ENCODE data around the gene TNNT3. TPM values are rescaled to one million over a fixed set of nuclear protein-coding genes. Genes with fewer than 3 reads are reported as not detected.

The TNNT3 gene
- total and polyA plus RNA-seq, 2 donors from 2014 or later: 0.60 TPM; not detected in 1

DNA sequence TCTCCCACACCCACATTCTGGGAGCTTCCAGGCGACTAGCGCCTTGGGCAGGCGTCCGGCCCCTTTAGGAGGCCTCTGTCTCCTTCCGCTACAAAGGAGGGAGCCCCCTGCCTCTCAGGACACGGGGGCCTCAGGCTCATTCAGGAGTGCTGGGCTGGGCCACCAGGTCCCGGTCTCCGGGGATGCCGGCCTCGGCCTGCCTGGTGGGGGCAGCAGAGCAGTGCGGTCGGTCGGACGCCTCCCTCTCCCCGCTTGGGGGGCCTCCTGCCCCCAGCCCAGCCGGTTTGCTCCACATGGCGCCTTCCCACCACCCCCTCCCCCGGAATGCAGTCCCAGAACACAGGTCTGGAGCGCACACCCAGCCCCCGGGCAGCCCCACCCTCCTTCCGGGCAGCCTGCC is 49.5 kb downstream of the TNNT3 start:
- H3K4me1 ChIP-seq (ENCODE audit: control insufficient read depth in 2 of 3, insufficient read depth in 2 of 3, low read depth in 1 of 3, low read length in 3 of 3): no peaks in the 10 kb centered on the region
- DNase-seq: no peak
- H3K9ac ChIP-seq (ENCODE audit: low read length in 3 of 3): no peak overlapping the region
- no peak overlapping the region for H3K27ac ChIP-seq (ENCODE audit: low read depth in 2 of 2, low read length in 2 of 2)
- TF ChIP-seq, protein P1, sequence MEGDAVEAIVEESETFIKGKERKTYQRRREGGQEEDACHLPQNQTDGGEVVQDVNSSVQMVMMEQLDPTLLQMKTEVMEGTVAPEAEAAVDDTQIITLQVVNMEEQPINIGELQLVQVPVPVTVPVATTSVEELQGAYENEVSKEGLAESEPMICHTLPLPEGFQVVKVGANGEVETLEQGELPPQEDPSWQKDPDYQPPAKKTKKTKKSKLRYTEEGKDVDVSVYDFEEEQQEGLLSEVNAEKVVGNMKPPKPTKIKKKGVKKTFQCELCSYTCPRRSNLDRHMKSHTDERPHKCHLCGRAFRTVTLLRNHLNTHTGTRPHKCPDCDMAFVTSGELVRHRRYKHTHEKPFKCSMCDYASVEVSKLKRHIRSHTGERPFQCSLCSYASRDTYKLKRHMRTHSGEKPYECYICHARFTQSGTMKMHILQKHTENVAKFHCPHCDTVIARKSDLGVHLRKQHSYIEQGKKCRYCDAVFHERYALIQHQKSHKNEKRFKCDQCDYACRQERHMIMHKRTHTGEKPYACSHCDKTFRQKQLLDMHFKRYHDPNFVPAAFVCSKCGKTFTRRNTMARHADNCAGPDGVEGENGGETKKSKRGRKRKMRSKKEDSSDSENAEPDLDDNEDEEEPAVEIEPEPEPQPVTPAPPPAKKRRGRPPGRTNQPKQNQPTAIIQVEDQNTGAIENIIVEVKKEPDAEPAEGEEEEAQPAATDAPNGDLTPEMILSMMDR (IDR thresholded peaks at IDR 0.05; ENCODE audit: borderline replicate concordance, extremely low read depth, insufficient read depth): no peak
- H3K36me3 ChIP-seq (ENCODE audit: control insufficient read depth in 2 of 3, insufficient read depth in 3 of 3, low read length in 3 of 3): no peaks in the 10 kb centered on the region
- H3K4me3 ChIP-seq (ENCODE audit: low read length in 3 of 3): no peak overlapping the region
- intact Hi-C loops (cut with DNase I): no loop called here
- no peaks in the 10 kb centered on the region for H3K27me3 ChIP-seq (ENCODE audit: control insufficient read depth, insufficient read depth, low read length)
- no peaks in the 10 kb centered on the region for H3K9me3 ChIP-seq (ENCODE audit: control insufficient read depth in 2 of 3, insufficient read depth in 1 of 3, low read length in 3 of 3)
- no peak for FAIRE-seq

DNA sequence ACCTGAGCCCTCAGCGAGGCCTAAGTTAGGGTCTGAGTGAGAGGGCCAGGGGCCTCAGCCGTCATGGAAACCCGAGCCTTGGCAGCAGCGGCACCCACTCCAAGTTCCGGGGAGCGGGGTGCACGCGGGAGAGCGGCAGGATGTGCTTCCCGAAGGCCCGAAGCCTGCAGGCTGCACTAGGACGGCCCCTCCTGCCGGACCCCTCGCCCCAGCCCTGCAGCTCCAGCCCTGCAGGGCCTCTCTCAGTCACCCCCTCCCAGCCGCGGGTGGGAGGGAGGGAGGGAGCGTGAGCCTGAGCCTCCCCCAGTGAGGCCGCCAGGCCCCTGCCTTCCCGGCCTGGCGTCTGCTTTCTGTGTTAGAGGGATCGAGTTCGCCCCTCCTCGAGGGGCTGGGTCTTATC is 50.3 kb downstream of the TNNT3 start:
- intact Hi-C loops (cut with DNase I): no loop called here
- H3K9ac ChIP-seq (ENCODE audit: low read length in 3 of 3): no peak overlapping the region
- FAIRE-seq: no peak

DNA sequence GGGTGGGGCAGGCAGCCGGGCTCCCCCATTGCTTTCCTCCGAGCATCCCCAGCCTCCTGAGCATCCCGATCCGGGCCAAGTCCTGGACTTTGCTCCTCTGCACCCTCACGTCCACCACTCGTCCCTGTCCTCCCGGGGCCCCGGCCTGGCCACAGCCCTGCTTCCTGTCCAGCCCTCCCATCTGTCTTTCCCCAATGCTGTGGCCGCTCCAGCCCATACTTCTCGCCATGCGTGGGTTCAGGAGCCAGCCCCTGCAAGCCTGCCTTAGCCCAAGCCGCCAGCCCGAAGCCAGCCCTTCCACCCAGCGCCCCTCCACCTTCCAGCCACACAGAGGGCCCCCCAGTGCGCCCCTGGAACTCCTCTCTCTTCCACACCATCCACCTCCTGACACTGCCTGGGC is 51.5 kb downstream of the TNNT3 start:
- Histone ChIP-seq H3K27me3 (ENCODE audit: control insufficient read depth, insufficient read depth, low read length) (no peaks in the 10 kb centered on the region), H3K27ac (ENCODE audit: low read depth in 2 of 2, low read length in 2 of 2) (no peak overlapping the region), H3K4me1 (ENCODE audit: control insufficient read depth in 2 of 3, insufficient read depth in 2 of 3, low read depth in 1 of 3, low read length in 3 of 3) (no peaks in the 10 kb centered on the region), H3K4me3 (ENCODE audit: low read length in 3 of 3) (no peak overlapping the region), H3K9me3 (ENCODE audit: control insufficient read depth in 2 of 3, insufficient read depth in 1 of 3, low read length in 3 of 3) (no peaks in the 10 kb centered on the region), H3K9ac (ENCODE audit: low read length in 3 of 3) (no peak overlapping the region), H3K36me3 (ENCODE audit: control insufficient read depth in 2 of 3, insufficient read depth in 3 of 3, low read length in 3 of 3) (no peaks in the 10 kb centered on the region)
- no peak for FAIRE-seq
- DNase-seq: peak in 3 of 5 donors; percentile 1 to 17 (median 7)
- TF ChIP-seq, protein P1 (IDR thresholded peaks at IDR 0.05; ENCODE audit: borderline replicate concordance, extremely low read depth, insufficient read depth): no peak
- intact Hi-C loops (cut with DNase I): no loop called here

More for the DNA sequence above, 50.3 kb downstream of the TNNT3 start:
- no peaks in the 10 kb centered on the region for H3K4me1 ChIP-seq (ENCODE audit: control insufficient read depth in 2 of 3, insufficient read depth in 2 of 3, low read depth in 1 of 3, low read length in 3 of 3)
- H3K27me3 ChIP-seq (ENCODE audit: control insufficient read depth, insufficient read depth, low read length): no peaks in the 10 kb centered on the region
- no peak overlapping the region for H3K27ac ChIP-seq (ENCODE audit: low read depth in 2 of 2, low read length in 2 of 2)
- no peaks in the 10 kb centered on the region for H3K9me3 ChIP-seq (ENCODE audit: control insufficient read depth in 2 of 3, insufficient read depth in 1 of 3, low read length in 3 of 3)
- no peak overlapping the region for H3K4me3 ChIP-seq (ENCODE audit: low read length in 3 of 3)
- no peaks in the 10 kb centered on the region for H3K36me3 ChIP-seq (ENCODE audit: control insufficient read depth in 2 of 3, insufficient read depth in 3 of 3, low read length in 3 of 3)
- TF ChIP-seq, protein P1 (IDR thresholded peaks at IDR 0.05; ENCODE audit: borderline replicate concordance, extremely low read depth, insufficient read depth): no peak
- no peak for DNase-seq

DNA sequence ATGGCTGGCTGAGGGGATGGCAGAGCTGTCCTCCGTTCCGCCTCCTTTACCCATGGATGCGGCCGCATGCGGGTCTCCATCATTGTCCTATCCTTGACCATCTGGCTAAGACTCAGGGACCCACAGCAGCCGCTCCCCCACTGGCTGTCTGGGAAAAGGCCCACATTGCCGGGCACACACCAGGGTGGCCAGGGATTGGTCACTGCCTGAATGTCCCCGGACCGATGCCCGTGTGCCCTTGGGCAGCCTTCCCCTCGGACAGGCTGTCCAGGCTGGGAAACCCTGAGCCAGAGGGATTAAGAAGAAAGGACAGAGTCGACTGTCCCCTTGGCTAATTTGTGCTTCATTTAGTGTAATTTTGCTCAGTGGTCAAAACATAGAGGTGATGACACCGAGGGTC is 55.7 kb downstream of the TNNT3 start:
- no peak overlapping the region for H3K27ac ChIP-seq (ENCODE audit: low read depth in 2 of 2, low read length in 2 of 2)
- TF ChIP-seq, protein P1 (IDR thresholded peaks at IDR 0.05; ENCODE audit: borderline replicate concordance, extremely low read depth, insufficient read depth): no peak
- no peaks in the 10 kb centered on the region for H3K27me3 ChIP-seq (ENCODE audit: control insufficient read depth, insufficient read depth, low read length)
- FAIRE-seq (no peak), DNase-seq (no peak)
- H3K36me3 ChIP-seq (ENCODE audit: control insufficient read depth in 2 of 3, insufficient read depth in 3 of 3, low read length in 3 of 3): no peaks in the 10 kb centered on the region
- H3K4me1 ChIP-seq (ENCODE audit: control insufficient read depth in 2 of 3, insufficient read depth in 2 of 3, low read depth in 1 of 3, low read length in 3 of 3): no peaks in the 10 kb centered on the region
- H3K9ac ChIP-seq (ENCODE audit: low read length in 3 of 3): no peak overlapping the region
- no peak overlapping the region for H3K4me3 ChIP-seq (ENCODE audit: low read length in 3 of 3)
- no peaks in the 10 kb centered on the region for H3K9me3 ChIP-seq (ENCODE audit: control insufficient read depth in 2 of 3, insufficient read depth in 1 of 3, low read length in 3 of 3)
- intact Hi-C loops (cut with DNase I): no loop called here

All from kidney (tissue), 14 donors.